AG04450 (cell line): Measurements from ENCODE around the gene ATRIP. TPM values are rescaled to one million over a fixed set of nuclear protein-coding genes. Genes with fewer than 3 reads are reported as not detected.

ENCODE experiments used
- CTCF ChIA-PET: fragments of 300-600, 350-600 bp; formaldehyde crosslinking; extraction: SDS; loops from one replicate; lab custom pipeline; 2022; ENCODE audit warnings: antibody characterized with exemption, inconsistent platforms; lab: Charles Lee
- POLR2A ChIA-PET: fragments of 350-600 bp; formaldehyde crosslinking; extraction: SDS; loops from one replicate; lab custom pipeline; 2021; ENCODE audit warnings: antibody characterized with exemption, inconsistent platforms; lab: Yijun Ruan, JAX
- DNase-seq: peaks from one replicate; pipeline ENCODE4 v3.0.0-alpha.2; 2011; ENCODE audit warnings: low read depth, low spot score
- H3K27ac ChIP-seq: one replicate; pipeline ENCODE4 v1.5.1; 2012; ENCODE audit warnings: low read depth, low read length, control low read depth
- H3K27me3 ChIP-seq: one replicate; pipeline ENCODE4 v1.6.0; 2012; ENCODE audit warnings: low read length; ENCODE audit not compliant: control insufficient read depth, insufficient read depth
- H3K4me3 ChIP-seq: 2 replicates; pipeline ENCODE4 v1.5.1; 2011; ENCODE audit warnings: mild to moderate bottlenecking, low read depth, low read length, control low read depth
- H3K9me3 ChIP-seq: 2 replicates; pipeline ENCODE4 v1.5.1; 2012; ENCODE audit warnings: low read length; ENCODE audit not compliant: control insufficient read depth, insufficient read depth
- polyA plus RNA-seq: library from polyadenylated mRNA; depleted of rRNA; stranded (reverse); fragments of >200 nt; gene quantifications from 2 replicates; pipeline ENCODE4 v1.2.3, GENCODE V29; 2011
- TF ChIP-seq, protein P1 (sequence below): IDR thresholded peaks from 2 replicates; pipeline ENCODE4 v1.5.1; 2011; ENCODE audit warnings: low read depth, low read length, control low read depth, inconsistent platforms

The ATRIP gene
- polyA plus RNA-seq, 1 experiment = 5.8 TPM

DNA sequence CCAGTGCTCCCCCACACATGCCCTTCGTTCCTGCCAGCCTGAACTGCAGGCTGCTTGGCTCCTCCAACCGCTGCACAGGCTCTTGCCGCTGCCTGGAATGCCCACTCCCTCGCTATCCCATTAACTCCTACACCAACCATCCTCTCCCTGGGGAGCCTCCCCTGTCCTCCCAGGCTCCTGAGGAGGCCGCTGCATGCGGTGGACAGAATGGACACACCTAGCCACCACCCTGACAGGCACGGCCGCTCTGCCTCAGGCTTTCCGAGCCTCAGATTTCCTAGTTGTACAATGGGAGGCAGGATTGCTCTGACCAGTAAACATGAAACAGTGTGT, 18.9 kb upstream of the ATRIP start:
- no peak for DNase-seq
- no peak overlapping the region for H3K27ac ChIP-seq

DNA sequence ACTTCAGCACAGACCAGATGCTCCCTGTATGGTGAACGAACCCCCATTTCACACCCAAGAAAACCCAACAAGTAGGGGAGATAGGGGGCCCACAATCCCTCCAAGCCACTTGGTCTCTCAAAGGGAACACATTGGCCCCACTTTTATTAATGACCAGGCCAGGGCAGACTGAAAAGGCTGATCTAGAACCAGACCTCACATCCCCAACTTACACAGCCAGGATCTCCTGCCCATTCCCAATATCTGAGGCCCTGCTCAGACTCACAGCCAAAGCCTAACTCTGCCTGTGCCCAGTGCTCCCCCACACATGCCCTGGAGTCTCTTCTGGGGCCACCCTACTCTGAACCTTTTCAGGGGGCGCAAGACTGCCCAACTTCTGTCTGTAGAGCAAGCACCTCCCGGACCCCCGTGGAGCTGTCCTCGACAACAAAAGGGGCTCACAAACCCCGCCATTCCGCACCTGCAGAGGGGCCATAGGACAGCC, 18.4 kb upstream of the ATRIP start:
- TF ChIP-seq, protein P1, sequence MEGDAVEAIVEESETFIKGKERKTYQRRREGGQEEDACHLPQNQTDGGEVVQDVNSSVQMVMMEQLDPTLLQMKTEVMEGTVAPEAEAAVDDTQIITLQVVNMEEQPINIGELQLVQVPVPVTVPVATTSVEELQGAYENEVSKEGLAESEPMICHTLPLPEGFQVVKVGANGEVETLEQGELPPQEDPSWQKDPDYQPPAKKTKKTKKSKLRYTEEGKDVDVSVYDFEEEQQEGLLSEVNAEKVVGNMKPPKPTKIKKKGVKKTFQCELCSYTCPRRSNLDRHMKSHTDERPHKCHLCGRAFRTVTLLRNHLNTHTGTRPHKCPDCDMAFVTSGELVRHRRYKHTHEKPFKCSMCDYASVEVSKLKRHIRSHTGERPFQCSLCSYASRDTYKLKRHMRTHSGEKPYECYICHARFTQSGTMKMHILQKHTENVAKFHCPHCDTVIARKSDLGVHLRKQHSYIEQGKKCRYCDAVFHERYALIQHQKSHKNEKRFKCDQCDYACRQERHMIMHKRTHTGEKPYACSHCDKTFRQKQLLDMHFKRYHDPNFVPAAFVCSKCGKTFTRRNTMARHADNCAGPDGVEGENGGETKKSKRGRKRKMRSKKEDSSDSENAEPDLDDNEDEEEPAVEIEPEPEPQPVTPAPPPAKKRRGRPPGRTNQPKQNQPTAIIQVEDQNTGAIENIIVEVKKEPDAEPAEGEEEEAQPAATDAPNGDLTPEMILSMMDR = no peak
- CTCF ChIA-PET = interaction anchor here (0.6 to 12.1 kb wide), 3 partner anchors 8 to 60 kb away, joined by 4 to 402 read pairs (median 47); no protein-coding TSS in a partner anchor
- H3K9me3 ChIP-seq = no peaks in the 10 kb centered on the region
- no peak for DNase-seq
- no peak overlapping the region for H3K27ac ChIP-seq
- H3K4me3 ChIP-seq = peak overlapping the region; percentile 70
- POLR2A ChIA-PET = interaction anchor here (1.1 kb wide), 1 partner anchor 18 kb away, joined by 3 read pairs; the partner anchor contains the start of gene ATRIP
- H3K27me3 ChIP-seq = no peaks in the 10 kb centered on the region

More for the DNA sequence above, 18.9 kb upstream of the ATRIP start:
- CTCF ChIA-PET = interaction anchor here (6.2 kb wide), 1 partner anchor 9 kb away, joined by 47 read pairs; no protein-coding TSS in a partner anchor
- TF ChIP-seq, protein P1 = no peak
- Histone ChIP-seq H3K9me3 (no peaks in the 10 kb centered on the region), H3K4me3 (peak overlapping the region; percentile 18), H3K27me3 (no peaks in the 10 kb centered on the region)
- POLR2A ChIA-PET = no interaction called here

DNA sequence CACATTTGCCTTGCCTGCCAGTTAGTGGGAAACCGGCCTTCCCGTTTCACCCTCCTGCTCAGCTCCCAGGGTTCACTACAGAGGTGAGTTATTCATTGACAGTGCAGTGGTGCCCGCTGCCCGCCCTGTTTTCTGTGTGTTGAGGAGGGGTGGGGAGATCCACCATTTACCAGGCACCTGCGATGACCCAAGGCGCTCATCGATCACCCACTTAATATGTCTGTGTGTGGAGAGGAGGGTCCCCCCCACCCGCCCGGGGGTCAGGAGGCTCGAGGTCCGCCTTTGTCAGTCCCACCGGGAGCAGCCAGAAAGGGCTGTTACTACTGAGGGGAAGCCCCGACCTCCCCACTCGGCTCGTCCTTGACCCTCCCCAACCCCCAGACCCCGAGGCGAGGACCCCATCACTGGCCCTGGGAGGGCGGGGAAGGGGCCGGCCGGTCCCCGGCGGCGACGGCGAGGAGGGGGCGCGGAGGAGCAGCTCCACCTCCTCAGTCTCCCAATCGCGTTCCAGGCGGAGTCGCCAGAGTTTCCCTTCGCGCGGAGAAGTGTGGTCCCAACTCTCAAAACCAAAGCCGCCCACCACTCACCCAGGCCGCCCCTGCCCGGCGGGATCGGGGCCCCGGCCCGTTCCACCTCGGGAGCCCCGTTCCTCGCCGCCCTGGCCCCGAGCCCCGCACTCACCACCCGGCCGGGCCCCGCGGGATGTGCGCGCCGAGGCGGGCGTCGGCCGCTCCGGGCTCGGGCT, 17.8 kb upstream of the ATRIP start:
- H3K27me3 ChIP-seq = no peaks in the 10 kb centered on the region
- POLR2A ChIA-PET = interaction anchor here (1.1 kb wide), 1 partner anchor 18 kb away, joined by 3 read pairs; the partner anchor contains the start of gene ATRIP
- TF ChIP-seq, protein P1 = no peak
- peak overlapping the region; percentile 70 for H3K4me3 ChIP-seq
- CTCF ChIA-PET = interaction anchor here (0.6 to 12.1 kb wide), 3 partner anchors 11 to 59 kb away, joined by 4 to 402 read pairs (median 4); partner anchors contain the start of genes CCDC51 and TMA7
- H3K27ac ChIP-seq = no peak overlapping the region
- no peak for DNase-seq
- no peaks in the 10 kb centered on the region for H3K9me3 ChIP-seq

DNA sequence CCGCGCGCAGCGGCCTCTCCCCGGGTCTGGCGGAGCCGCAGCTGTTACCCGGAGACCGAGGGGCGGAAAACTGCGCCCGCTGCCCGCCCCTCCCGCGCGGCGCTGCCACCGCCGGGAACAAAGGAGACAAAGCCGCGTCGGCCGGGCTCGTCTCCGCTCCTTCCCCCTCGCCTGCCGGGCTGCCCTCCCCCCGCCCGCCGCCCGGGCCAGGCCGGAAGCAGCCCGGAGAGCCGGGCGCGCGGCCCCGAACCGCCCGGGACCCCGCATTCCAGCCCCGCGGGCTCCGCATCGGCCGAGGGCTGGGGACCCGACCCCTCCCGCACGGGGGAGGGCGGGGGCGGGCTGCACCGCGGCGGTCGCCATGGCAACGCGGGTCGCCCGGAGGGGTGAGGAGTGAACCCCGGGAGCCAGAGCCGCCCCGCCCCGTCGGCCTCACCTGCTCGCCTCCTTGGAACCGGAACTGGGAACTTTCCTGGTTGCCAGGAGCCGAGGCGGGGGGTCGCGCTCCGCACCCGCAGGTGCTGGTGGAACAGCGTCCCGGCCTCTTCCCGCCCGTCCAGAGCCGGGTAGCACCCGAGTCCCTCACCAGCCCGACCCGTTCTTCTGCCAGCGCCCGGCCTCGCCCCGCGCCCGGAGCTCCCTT, 17.1 kb upstream of the ATRIP start:
- Histone ChIP-seq H3K4me3 (peak overlapping the region; percentile 70), H3K27ac (peak overlapping the region; percentile 11), H3K27me3 (no peaks in the 10 kb centered on the region), H3K9me3 (no peaks in the 10 kb centered on the region)
- no peak for DNase-seq
- ChIA-PET POLR2A (no interaction called here), CTCF (interaction anchor here (0.9 to 12.1 kb wide), 3 partner anchors 10 to 234 kb away, joined by 4 to 402 read pairs (median 7); partner anchors contain the start of genes CCDC51 and TMA7)
- TF ChIP-seq, protein P1 = no peak
